Lung (tissue), 12 donors: ENCODE measurements around the gene KLHDC9. TPM values are rescaled to one million over a fixed set of nuclear protein-coding genes. Genes with fewer than 3 reads are reported as not detected.

Experiments used
- ATAC-seq: fragments of 200-7000 bp; cut with Tn5 transposase; one replicate; pipeline ENCODE4 v1.9.1; 2020; ENCODE audit warnings: moderate number of reproducible peaks; ENCODE audit not compliant: insufficient read depth, low FRiP score
- DNase-seq, 3 donors: peaks; one replicate each; pipeline ENCODE4 v3.0.0-alpha.2; 2013 to 2017
- H3K27ac ChIP-seq, 2 donors: one replicate each; pipeline ENCODE4 v1.5.1; 2013; ENCODE audit warnings: mild to moderate bottlenecking in 2 of 2, moderate library complexity in 2 of 2, control low read depth in 1 of 2, inconsistent platforms in 1 of 2, low read depth in 1 of 2, low read length in 1 of 2
- H3K27me3 ChIP-seq, 3 donors: one replicate each; pipeline ENCODE4 v1.5.1; 2013; ENCODE audit warnings: low read length in 2 of 3; ENCODE audit not compliant: control insufficient read depth in 3 of 3, insufficient read depth in 3 of 3
- H3K36me3 ChIP-seq, 4 donors: one replicate each; pipeline ENCODE4 v1.5.1; 2013; ENCODE audit warnings: low read length in 4 of 4, mild to moderate bottlenecking in 1 of 4, moderate library complexity in 1 of 4; ENCODE audit not compliant: control insufficient read depth in 4 of 4, insufficient read depth in 4 of 4
- H3K4me1 ChIP-seq, 5 donors: one replicate each; pipeline ENCODE4 v1.5.1; 2013; ENCODE audit warnings: low read length in 5 of 5, mild to moderate bottlenecking in 2 of 5, moderate library complexity in 1 of 5; ENCODE audit not compliant: control insufficient read depth in 5 of 5, insufficient read depth in 5 of 5
- H3K4me3 ChIP-seq: one replicate; pipeline ENCODE4 v1.5.1; 2013; ENCODE audit warnings: mild to moderate bottlenecking, control low read depth, moderate library complexity
- H3K9ac ChIP-seq, 2 donors: one replicate each; pipeline ENCODE4 v1.5.1; 2013; ENCODE audit warnings: low read length in 2 of 2, control low read depth in 1 of 2; ENCODE audit not compliant: insufficient read depth in 1 of 2
- H3K9me3 ChIP-seq, 4 donors: one replicate each; pipeline ENCODE4 v1.5.1; 2013; ENCODE audit warnings: low read length in 3 of 4, mild to moderate bottlenecking in 1 of 4, moderate library complexity in 1 of 4; ENCODE audit not compliant: control insufficient read depth in 4 of 4, insufficient read depth in 3 of 4
- CTCF ChIP-seq: IDR thresholded peaks from 2 replicates; pipeline ENCODE4 v1.5.1; 2012; ENCODE audit warnings: mild to moderate bottlenecking; ENCODE audit errors: control extremely low read depth, extremely low read depth
- WGBS, 2 donors: extraction: QIAGEN DNeasy Blood & Tissue Kit; methylation state at CpG; one replicate each; pipeline ENCODE4 v1.1.7; 2013; 5-methylcytosine and 5-hydroxymethylcytosine counted together
- polyA plus RNA-seq, 2 donors: library from polyadenylated mRNA; stranded (reverse); fragments of 200-250 nt; gene quantifications; one replicate each; pipeline ENCODE4 v1.2.1, GENCODE V29; 2013
- total RNA-seq, 2 donors: library from RNA; depleted of rRNA in 1 of 2; stranded (reverse); fragments of >200 nt in 1 of 2; gene quantifications; one replicate each; pipeline ENCODE4 v1.2.1, GENCODE V29; 2014 to 2021
- donor health status: control.
- donor health status: control.
- donor health status: Bipolar disorder and iron deficiency.
- donor health status: healthy.
- donor health status: DM: yes; HTN: yes; CAD: no.

The KLHDC9 gene
- total and polyA plus RNA-seq, 4 donors, result 5.8 to 13.0 (median 7.8) TPM

GRCh38 chr1:161119092-161119903 is 21.1 kb downstream of the KLHDC9 start:
- Histone ChIP-seq H3K27ac (peak overlapping the region; percentile 35 to 90), H3K4me3 (no peak overlapping the region), H3K4me1 (peaks cover 9 to 24% (median 17%) of the 10 kb centered on the region in 5 donors), H3K27me3 (no peaks in the 10 kb centered on the region), H3K9me3 (no peaks in the 10 kb centered on the region), H3K9ac (peak overlapping the region in 1 of 2 donors; percentile 90), H3K36me3 (peaks cover 12 to 36% (median 28%) of the 10 kb centered on the region in 4 donors)
- WGBS, 2 donors, result 51 to 66% methylated on average over 10 of the region's 10 CpGs
- ATAC-seq (peak; percentile 38), DNase-seq (peak; percentile 49 to 71 (median 63))
- TF ChIP-seq CTCF, result no peak

- Histone ChIP-seq H3K4me3 (no peak overlapping the region), H3K27me3 (no peaks in the 10 kb centered on the region), H3K9ac (no peak overlapping the region), H3K27ac (no peak overlapping the region), H3K9me3 (no peaks in the 10 kb centered on the region), H3K4me1 (peaks cover 9 to 24% (median 15%) of the 10 kb centered on the region in 5 donors), H3K36me3 (peaks cover 16 to 37% (median 28%) of the 10 kb centered on the region in 4 donors)
- DNase-seq (no peak), ATAC-seq (no peak)
- WGBS, 2 donors, result 87 to 92% methylated on average over 3 of the region's 3 CpGs
- TF ChIP-seq CTCF, result no peak
Measured at GRCh38 chr1:161121042-161121650, 23.0 kb downstream of the KLHDC9 start.

GRCh38 chr1:161121834-161122233 is 23.7 kb downstream of the KLHDC9 start:
- Histone ChIP-seq H3K27me3 (no peaks in the 10 kb centered on the region), H3K27ac (no peak overlapping the region), H3K4me1 (peaks cover 9 to 20% (median 12%) of the 10 kb centered on the region in 5 donors), H3K4me3 (no peak overlapping the region), H3K36me3 (peaks cover 19 to 37% (median 30%) of the 10 kb centered on the region in 4 donors), H3K9me3 (no peaks in the 10 kb centered on the region), H3K9ac (no peak overlapping the region)
- no peak for DNase-seq
- WGBS, 2 donors, result 26 to 64% methylated on average over 4 of the region's 4 CpGs
- no peak for TF ChIP-seq CTCF
- no peak for ATAC-seq
